GM21360 (cell line): ENCODE data around the gene NFIX.

Experiments used
- ATAC-seq: cut with Tn5 transposase; IDR thresholded peaks from one replicate; pipeline ENCODE4 v1.9.1; 2021; ENCODE audit warnings: mild to moderate bottlenecking, moderate library complexity; ENCODE audit not compliant: unreplicated experiment

Gene NFIX

GRCh38 chr19:13138171-13138915, 143.1 kb downstream of the NFIX start:
- ATAC-seq: no peak

- no peak for ATAC-seq
Measured at GRCh38 chr19:13138916-13139198, 143.6 kb downstream of the NFIX start.

- ATAC-seq: no peak
Measured at GRCh38 chr19:13139633-13140311, 144.5 kb downstream of the NFIX start.

- ATAC-seq: no peak
Measured at GRCh38 chr19:13146763-13147563, 151.7 kb downstream of the NFIX start.
